ENCODE results near the gene ADGRG7.

DNA sequence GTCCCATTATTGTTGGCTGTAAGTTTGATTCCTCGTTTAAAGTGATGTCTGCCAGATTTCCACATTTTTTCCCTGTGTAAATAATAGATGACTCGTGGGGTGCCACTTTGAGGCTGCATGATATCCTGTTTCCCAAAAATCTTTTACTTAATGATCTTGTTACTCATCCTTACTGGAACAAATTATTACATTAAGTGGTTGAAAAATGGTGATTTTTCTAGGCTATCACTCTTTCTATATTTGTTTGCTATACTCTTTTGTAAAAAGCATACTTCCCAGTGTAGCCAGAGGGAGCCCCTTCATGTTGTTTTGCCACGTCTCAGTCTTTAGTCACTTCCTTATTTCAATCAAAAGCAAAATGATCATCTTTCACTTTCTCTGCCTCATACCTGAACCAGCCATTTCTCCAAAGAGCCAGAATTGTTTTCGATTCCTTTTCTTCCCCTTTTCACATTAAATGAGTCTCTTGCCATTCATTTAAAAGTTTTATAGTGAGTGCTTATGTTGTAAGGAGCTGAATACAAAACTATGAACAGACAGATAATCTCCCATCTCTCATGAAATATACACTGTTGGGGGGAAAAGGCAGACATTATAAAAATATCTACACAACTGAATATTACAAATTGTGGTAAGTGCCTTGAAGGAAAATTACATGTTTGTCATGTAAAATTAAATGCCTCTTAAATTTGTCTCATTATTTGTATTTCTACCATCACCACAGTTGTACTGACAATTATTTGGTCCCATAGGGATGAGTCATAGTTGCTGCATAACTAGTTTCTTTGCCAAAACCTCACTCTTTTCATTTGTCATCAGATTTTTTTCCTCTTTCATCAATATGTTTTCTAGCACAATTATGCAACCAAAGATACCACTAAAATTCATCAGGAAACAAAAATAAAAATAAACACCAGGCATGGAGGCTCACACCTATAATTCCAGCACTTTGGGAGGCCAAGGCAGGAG, 41.5 kb downstream of the ADGRG7 start:
- TF ChIP-seq, protein P1, sequence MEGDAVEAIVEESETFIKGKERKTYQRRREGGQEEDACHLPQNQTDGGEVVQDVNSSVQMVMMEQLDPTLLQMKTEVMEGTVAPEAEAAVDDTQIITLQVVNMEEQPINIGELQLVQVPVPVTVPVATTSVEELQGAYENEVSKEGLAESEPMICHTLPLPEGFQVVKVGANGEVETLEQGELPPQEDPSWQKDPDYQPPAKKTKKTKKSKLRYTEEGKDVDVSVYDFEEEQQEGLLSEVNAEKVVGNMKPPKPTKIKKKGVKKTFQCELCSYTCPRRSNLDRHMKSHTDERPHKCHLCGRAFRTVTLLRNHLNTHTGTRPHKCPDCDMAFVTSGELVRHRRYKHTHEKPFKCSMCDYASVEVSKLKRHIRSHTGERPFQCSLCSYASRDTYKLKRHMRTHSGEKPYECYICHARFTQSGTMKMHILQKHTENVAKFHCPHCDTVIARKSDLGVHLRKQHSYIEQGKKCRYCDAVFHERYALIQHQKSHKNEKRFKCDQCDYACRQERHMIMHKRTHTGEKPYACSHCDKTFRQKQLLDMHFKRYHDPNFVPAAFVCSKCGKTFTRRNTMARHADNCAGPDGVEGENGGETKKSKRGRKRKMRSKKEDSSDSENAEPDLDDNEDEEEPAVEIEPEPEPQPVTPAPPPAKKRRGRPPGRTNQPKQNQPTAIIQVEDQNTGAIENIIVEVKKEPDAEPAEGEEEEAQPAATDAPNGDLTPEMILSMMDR (IDR thresholded peaks at IDR 0.05): no peak
- TF ChIP-seq POLR2A (IDR thresholded peaks at IDR 0.05): no peak
- no peak for TF ChIP-seq POLR2AphosphoS5 (IDR thresholded peaks at IDR 0.05)
